Spinal cord (tissue), 10 donors: ENCODE measurements around the gene SDK2. TPM values are rescaled to one million over a fixed set of nuclear protein-coding genes. Genes with fewer than 3 reads are reported as not detected.

Experiments
- DNase-seq, 6 donors: peaks; one replicate each; pipeline versions ENCODE4 v3.0.0 to v3.0.0-alpha.2; 2013 to 2015; ENCODE audit warnings: low spot score in 6 of 6, low read depth in 4 of 6
- H3K27ac ChIP-seq: one replicate; pipeline ENCODE4 v1.5.1; 2013; ENCODE audit warnings: low read depth, low read length, control low read depth
- H3K27me3 ChIP-seq: one replicate; pipeline ENCODE4 v1.6.1; 2013; ENCODE audit warnings: low read length; ENCODE audit not compliant: control insufficient read depth, insufficient read depth
- H3K36me3 ChIP-seq: one replicate; pipeline ENCODE4 v1.6.1; 2013; ENCODE audit warnings: low read length; ENCODE audit not compliant: control insufficient read depth, insufficient read depth
- H3K4me1 ChIP-seq: one replicate; pipeline ENCODE4 v1.6.1; 2013; ENCODE audit warnings: low read length; ENCODE audit not compliant: control insufficient read depth, insufficient read depth
- H3K4me3 ChIP-seq: one replicate; pipeline ENCODE4 v1.5.1; 2013; ENCODE audit warnings: low read depth, low read length, control low read depth
- H3K9me3 ChIP-seq: one replicate; pipeline ENCODE4 v1.6.1; 2013; ENCODE audit warnings: low read length; ENCODE audit not compliant: control insufficient read depth, insufficient read depth
- WGBS: methylation state at CpG from one replicate; pipeline ENCODE4 v1.1.5; 2013; ENCODE audit warnings: missing lambda C conversion rate; ENCODE audit not compliant: insufficient coverage; 5-methylcytosine and 5-hydroxymethylcytosine counted together
- polyA plus RNA-seq, 2 donors: library from polyadenylated mRNA; unstranded; fragments of 120-200 nt; gene quantifications; one replicate each; pipeline ENCODE4 v1.2.1, GENCODE V29; 2013; ENCODE audit not compliant: insufficient read length in 2 of 2
- total RNA-seq, 2 donors: library from RNA; depleted of rRNA in 1 of 2; stranded (reverse); fragments of 120-200 nt in 1 of 2; fragments of >200 nt in 1 of 2; gene quantifications; one replicate each; pipeline versions ENCODE4 v1.2.3 to v1.2.4, GENCODE V29; 2013 to 2014
- donor health status: healthy.

The SDK2 gene
- total and polyA plus RNA-seq, 4 donors, result 10.9 to 14.4 (median 12.7) TPM

- no peak overlapping the region for H3K27ac ChIP-seq
- WGBS, result 71% methylated on average over 6 of the region's 6 CpGs
- no peak for DNase-seq
- no peaks in the 10 kb centered on the region for H3K9me3 ChIP-seq
- no peak overlapping the region for H3K4me3 ChIP-seq
- H3K36me3 ChIP-seq, result no peaks in the 10 kb centered on the region
- peaks cover 10% of the 10 kb centered on the region for H3K4me1 ChIP-seq
- H3K27me3 ChIP-seq, result no peaks in the 10 kb centered on the region
Measured at GRCh38 chr17:73560661-73561060, 83.6 kb downstream of the SDK2 start.

GRCh38 chr17:73559532-73559931 lies 84.7 kb downstream of the SDK2 start:
- Histone ChIP-seq H3K4me1 (peaks cover 18% of the 10 kb centered on the region), H3K36me3 (no peaks in the 10 kb centered on the region), H3K27ac (no peak overlapping the region), H3K9me3 (no peaks in the 10 kb centered on the region), H3K4me3 (no peak overlapping the region), H3K27me3 (no peaks in the 10 kb centered on the region)
- DNase-seq, result no peak
- WGBS, result 96% methylated on average over 3 of the region's 6 CpGs

GRCh38 chr17:73555199-73555960 lies 88.9 kb downstream of the SDK2 start:
- Histone ChIP-seq H3K36me3 (no peaks in the 10 kb centered on the region), H3K4me3 (no peak overlapping the region), H3K27ac (no peak overlapping the region), H3K4me1 (peaks cover 50% of the 10 kb centered on the region), H3K27me3 (no peaks in the 10 kb centered on the region), H3K9me3 (no peaks in the 10 kb centered on the region)
- DNase-seq, result peak in 2 of 6 donors; percentile 55 to 78
- 85% methylated on average over 8 of the region's 13 CpGs for WGBS

GRCh38 chr17:73554498-73554897 lies 89.7 kb downstream of the SDK2 start:
- no peaks in the 10 kb centered on the region for H3K36me3 ChIP-seq
- no peaks in the 10 kb centered on the region for H3K9me3 ChIP-seq
- no peak for DNase-seq
- H3K4me3 ChIP-seq, result no peak overlapping the region
- H3K27ac ChIP-seq, result no peak overlapping the region
- peaks cover 59% of the 10 kb centered on the region for H3K4me1 ChIP-seq
- no peaks in the 10 kb centered on the region for H3K27me3 ChIP-seq

GRCh38 chr17:73553311-73553710 lies 90.9 kb downstream of the SDK2 start:
- H3K27me3 ChIP-seq, result peaks cover 3% of the 10 kb centered on the region

GRCh38 chr17:73552300-73553048 lies 91.8 kb downstream of the SDK2 start:
- Histone ChIP-seq H3K36me3 (no peaks in the 10 kb centered on the region), H3K4me1 (peaks cover 74% of the 10 kb centered on the region), H3K27ac (no peak overlapping the region), H3K9me3 (no peaks in the 10 kb centered on the region), H3K4me3 (no peak overlapping the region), H3K27me3 (peaks cover 3% of the 10 kb centered on the region)
- WGBS, result 68% methylated on average over 25 of the region's 30 CpGs
- peak in 2 of 6 donors; percentile 70 to 85 for DNase-seq

More at GRCh38 chr17:73553311-73553710, 90.9 kb downstream of the SDK2 start:
- no peaks in the 10 kb centered on the region for H3K9me3 ChIP-seq
- H3K27ac ChIP-seq, result no peak overlapping the region
- no peak for DNase-seq
- H3K4me1 ChIP-seq, result peaks cover 70% of the 10 kb centered on the region
- WGBS, result 94% methylated on average over 2 of the region's 2 CpGs
- H3K4me3 ChIP-seq, result no peak overlapping the region
- no peaks in the 10 kb centered on the region for H3K36me3 ChIP-seq

- no peak overlapping the region for H3K4me3 ChIP-seq
- no peak overlapping the region for H3K27ac ChIP-seq
- no peak for DNase-seq
- H3K4me1 ChIP-seq, result peaks cover 78% of the 10 kb centered on the region
- 35% methylated on average over 2 of the region's 5 CpGs for WGBS
- no peaks in the 10 kb centered on the region for H3K9me3 ChIP-seq
- peaks cover 3% of the 10 kb centered on the region for H3K27me3 ChIP-seq
- no peaks in the 10 kb centered on the region for H3K36me3 ChIP-seq
Measured at GRCh38 chr17:73551759-73552158, 92.5 kb downstream of the SDK2 start.

GRCh38 chr17:73551144-73551543 lies 93.1 kb downstream of the SDK2 start:
- H3K9me3 ChIP-seq, result no peaks in the 10 kb centered on the region
- H3K4me3 ChIP-seq, result no peak overlapping the region
- no peak overlapping the region for H3K27ac ChIP-seq
- 65% methylated on average over 16 of the region's 20 CpGs for WGBS
- DNase-seq, result no peak
- H3K4me1 ChIP-seq, result peaks cover 80% of the 10 kb centered on the region
- peaks cover 3% of the 10 kb centered on the region for H3K36me3 ChIP-seq
- H3K27me3 ChIP-seq, result peaks cover 6% of the 10 kb centered on the region

GRCh38 chr17:73550556-73550955 lies 93.7 kb downstream of the SDK2 start:
- 83% methylated on average over 7 of the region's 10 CpGs for WGBS

More at GRCh38 chr17:73550556-73550955, 93.7 kb downstream of the SDK2 start:
- no peaks in the 10 kb centered on the region for H3K9me3 ChIP-seq
- H3K4me1 ChIP-seq, result peaks cover 80% of the 10 kb centered on the region
- DNase-seq, result no peak
- H3K27me3 ChIP-seq, result peaks cover 6% of the 10 kb centered on the region
- no peak overlapping the region for H3K27ac ChIP-seq
- H3K4me3 ChIP-seq, result no peak overlapping the region
- peaks cover 3% of the 10 kb centered on the region for H3K36me3 ChIP-seq
